IPS DF 4.7 (cell line): ENCODE measurements around the gene AKR1C8.
"Not testable (repeated sequence)": the region's sequence is repeated elsewhere in the genome, so short reads cannot be mapped to it uniquely, and the experiment has no call there.

ENCODE experiments used
- DNase-seq: peaks from one replicate; pipeline ENCODE4 v3.0.0-alpha.2; 2013; ENCODE audit warnings: low spot score; ENCODE audit errors: extremely low read depth

The AKR1C8 gene

GRCh38 chr10:5168897-5169420, 16.0 kb downstream of the AKR1C8 start:
- no peak for DNase-seq

GRCh38 chr10:5165738-5166137, 19.2 kb downstream of the AKR1C8 start:
- DNase-seq = no peak

DNA sequence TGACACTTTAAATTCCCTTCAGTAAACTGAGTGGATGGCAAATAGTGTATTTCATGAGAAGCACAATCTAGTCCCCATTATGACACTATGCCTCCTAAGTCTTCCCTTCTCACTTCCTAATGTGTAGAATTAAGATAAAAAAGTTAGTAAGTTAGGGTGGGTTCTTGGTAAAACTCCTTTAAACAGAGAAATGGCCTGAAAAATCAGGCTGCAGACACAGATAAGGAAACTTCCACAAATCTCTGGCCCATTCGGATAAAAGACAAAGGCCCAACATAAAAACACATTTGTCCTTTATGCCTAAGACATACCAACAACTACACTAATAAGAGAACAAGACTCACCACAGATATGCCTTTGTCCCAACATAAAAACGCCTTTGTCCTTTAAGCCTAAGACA, 21.5 kb downstream of the AKR1C8 start:
- no peak for DNase-seq

- DNase-seq = no peak
Measured at GRCh38 chr10:5159126-5159525, 25.8 kb downstream of the AKR1C8 start.

GRCh38 chr10:5157501-5157900, 27.4 kb downstream of the AKR1C8 start:
- DNase-seq = no peak

- no peak for DNase-seq
Measured at GRCh38 chr10:5155951-5156350, 29.0 kb downstream of the AKR1C8 start.

DNA sequence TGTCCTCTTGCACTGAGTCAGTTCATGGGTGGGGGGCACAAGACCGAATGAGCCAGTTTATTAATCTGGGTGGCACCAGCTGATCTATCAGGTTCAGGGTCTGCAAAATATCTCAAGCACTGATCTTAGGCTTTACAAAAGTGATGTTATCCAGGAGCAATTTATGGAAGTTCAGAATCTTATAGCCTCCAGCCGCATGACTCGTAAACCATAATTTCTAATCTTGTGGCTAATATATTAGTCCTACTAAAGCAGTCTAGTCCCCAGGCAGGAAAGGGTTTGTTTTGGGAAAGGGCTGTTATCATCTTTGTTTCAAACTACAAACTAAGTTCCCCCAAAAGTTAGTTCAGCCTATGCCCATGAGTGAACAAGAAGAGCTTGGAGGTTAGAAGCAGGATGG, 33.9 kb downstream of the AKR1C8 start:
- DNase-seq = no peak

GRCh38 chr10:5148678-5149032, 36.3 kb downstream of the AKR1C8 start:
- DNase-seq = no peak

DNA sequence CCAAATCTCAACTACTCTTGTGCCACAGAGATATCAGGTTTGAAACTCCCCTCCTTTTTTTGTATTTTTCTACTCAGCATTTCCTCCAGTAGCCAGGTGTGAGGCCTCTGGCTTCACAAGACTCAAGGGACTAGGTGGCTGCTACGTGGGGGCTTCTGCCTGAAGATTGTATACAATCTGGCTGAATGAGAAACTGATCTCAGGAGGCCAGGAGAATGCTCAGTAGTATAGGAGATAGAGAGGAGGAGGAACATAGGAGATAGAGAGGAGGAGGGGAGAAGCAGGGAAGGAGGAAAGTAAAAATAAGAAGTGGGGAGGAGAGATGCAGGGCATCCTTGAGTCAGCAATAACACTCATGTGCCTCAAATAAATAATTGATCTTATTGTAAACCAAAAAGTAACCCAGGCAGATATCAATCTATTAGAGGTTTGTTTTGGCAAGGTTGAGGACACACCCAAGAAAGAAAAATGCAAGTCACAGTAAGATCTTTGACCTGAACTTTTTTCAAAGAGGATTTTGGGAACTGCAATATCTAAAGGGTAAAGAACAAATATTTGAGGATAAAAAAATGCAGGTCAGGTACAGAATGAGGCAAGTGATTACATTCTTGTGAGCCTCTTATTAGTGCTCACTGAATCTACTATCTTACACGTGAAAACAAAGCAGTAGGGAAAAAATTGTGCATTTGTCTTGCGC, 36.8 kb downstream of the AKR1C8 start:
- no peak for DNase-seq

DNA sequence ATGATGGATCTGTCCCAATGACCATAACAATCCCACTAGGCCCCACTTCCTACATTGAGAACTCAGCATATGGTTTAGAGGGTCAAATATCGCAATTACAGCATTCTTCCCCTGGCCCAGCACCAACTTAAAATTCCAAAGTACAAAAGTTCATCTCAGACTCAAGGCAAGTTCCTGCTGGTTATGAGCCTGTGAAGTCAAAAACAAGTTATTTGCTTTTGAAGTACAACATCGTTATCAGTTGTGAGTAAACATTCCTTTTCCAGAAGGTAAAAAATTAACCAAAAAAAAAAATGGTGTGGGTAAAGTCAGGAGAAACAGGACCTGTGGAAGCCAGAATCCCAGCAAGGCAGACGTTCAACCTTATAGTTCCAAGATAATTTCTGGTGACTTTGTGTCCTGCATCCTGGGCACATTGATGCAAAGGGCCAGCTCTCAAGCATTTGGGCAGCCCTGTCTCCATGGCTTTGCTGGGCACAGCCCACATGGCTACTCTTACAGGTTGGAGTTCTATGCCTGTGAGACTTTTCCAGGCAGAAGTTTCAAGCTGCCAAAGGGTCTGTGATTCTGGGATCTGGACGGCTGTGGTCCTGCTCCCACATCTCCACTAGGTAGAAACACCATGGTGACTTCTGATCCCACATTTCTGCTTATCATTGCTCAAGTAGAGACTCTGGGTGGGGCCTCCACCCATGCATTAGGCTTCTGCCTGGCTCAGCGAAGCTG, 37.5 kb downstream of the AKR1C8 start:
- DNase-seq = no peak

DNA sequence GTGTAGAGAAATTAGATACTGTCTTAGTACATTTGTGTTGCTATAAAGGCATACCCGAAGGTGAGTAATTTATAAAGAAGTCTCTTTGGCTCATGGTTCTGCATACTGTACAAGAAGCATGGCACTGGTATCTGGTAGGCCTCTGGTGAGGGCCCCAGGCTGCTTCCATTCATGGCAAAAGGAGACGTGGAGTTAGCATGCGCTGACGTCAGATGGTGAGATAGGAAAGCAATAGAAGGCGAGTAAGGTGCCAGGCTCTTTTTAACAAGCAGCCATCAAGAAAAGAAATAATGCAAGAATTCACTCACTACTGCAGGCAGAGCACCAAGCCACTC, 38.1 kb downstream of the AKR1C8 start:
- no peak for DNase-seq

GRCh38 chr10:5143137-5143536, 41.8 kb downstream of the AKR1C8 start:
- no peak for DNase-seq

DNA sequence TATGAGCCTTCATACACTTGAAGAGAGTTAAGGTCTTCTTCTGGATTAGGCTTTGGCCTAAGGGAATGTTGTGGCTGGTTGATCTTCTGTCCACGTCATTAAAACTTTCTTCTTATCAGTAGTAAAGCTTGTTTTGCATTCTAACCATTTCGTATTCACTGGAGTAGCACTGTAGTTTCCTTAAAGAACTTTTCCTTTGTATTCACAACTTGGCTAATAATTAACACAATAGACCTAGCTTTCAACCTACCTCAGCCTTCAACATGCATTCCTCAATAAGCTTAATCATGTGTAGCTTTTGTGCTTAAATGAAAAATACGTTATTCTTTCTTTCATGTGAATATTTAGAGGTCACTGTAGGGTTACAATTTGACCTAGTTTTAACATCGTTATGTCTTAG, 42.8 kb downstream of the AKR1C8 start:
- DNase-seq = no peak

DNA sequence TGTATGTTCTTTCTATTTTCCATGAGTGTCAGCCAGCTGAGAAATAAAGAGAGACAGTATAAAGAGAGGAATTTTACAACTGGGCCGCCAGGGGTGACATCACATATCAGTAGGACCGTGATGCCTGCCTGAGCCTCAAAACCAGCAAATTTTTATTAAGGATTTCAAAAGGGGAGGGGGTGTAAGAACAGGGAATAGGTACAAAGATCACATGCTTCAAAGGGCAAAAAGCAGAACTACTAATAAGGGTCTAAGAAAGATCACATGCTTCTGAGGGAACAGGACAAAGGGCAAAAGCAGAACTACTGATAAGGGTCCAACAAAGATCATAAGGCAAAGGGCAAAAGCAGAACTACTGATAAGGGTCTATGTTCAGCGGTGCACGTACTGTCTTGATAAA, 47.3 kb downstream of the AKR1C8 start:
- DNase-seq = not testable (repeated sequence)

- DNase-seq = no peak
Measured at GRCh38 chr10:5136468-5137087, 48.4 kb downstream of the AKR1C8 start.

DNA sequence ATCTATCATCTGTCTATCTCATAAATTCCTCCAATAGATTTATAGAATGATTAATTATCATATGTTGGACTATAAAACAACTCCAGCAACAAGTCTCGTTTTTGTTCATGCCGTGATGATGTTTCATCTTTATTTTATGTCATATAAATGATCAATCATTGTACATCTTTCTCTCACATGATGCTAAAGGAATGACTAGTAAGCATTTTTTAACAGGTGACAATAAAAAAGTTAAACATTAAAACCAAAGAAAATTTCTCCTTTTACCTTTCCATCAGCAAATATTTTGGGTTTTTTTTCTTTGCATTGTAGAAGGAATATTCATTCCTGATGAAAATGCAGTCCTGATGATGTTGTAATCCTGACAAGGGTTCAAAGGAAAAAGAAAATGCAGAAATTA, 49.4 kb downstream of the AKR1C8 start:
- no peak for DNase-seq

DNA sequence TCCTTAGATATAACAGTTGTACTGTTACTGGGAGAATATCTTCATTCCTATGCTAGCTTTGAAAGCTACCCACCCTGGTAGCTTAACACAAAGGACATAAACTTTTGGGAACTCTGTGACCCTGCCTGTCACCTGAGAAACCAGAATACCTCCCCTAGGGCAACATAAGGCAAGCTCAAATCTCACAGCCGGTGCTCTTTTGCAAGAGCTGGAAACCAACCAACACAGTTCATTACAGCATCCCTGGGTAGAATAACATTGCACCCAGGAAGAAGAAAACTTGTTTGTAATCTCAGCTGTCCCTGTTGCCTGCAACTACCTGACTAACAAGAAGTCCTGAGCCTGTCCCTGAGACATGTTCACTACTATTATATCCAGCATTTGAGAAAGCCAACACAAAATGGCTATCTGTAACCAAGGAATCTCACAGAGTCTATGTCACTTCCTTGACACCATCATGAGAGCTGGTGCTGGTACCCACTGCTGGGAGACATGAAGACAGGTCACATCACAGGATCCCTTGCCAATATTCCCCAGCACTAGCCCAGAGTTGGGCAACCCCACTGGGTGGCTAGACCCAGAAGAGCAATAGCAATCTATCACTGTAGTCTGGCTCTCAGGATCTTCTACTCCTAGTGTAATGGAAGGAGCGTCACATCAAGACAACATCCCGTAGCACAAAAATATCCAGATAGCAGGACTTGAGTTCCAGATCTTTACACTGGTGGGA, 59.5 kb downstream of the AKR1C8 start:
- DNase-seq = no peak

DNA sequence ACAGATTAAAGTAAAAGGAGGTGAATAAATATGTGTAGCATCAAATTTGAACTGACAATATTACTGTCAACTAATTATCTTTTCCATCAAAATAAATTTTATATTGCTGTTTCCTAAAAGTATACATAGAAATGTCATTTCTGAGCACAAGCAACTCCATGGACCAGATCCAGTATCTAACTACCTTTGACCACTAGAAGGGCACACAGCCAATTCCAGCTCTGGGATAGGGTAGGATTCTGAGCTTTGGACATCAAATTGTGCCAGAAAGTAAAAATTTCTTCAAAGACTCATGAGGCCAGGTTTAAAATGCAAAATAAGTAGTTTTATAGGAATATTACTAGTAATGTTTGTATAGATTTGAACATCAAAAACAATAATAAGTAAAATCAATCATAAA, 61.1 kb downstream of the AKR1C8 start:
- DNase-seq = no peak

DNA sequence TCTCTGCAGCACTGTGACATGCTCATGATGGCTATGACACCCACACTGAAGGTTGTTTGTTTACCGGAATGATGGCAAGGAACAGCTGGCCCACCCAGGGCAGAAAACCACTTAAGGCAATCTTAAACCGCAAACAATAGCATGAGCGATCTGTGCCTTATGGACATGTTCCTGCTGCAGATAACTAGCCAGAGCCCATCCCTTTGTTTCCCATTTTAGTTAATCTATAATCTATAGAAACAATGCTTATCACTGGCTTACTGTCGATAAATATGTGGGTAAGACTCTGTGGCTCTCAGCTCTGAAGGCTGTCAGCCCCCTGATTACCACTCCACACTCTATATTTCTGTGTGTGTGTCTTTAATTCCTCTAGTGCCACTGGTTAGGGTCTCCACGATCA, 65.0 kb downstream of the AKR1C8 start:
- DNase-seq = not testable (repeated sequence)

GRCh38 chr10:5117026-5117425, 67.9 kb downstream of the AKR1C8 start:
- DNase-seq = no peak

DNA sequence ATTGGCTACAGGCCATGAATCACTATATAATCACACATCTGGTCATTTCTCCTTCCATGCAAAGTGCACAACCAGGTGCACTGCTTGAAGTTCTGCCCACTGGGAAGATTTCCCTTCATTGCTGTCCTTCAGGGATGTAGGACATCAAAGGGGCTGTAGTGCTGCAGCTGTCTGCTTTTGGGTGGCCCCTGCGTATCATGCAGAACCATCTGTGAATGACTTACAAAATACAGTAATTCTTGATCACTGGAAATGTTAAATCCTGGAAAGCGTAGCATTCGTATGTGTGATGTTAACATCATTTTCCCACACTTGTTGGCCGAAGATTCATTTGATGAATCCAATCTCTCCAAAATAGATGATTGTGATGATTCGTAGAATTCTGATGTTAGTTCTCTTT, 68.3 kb downstream of the AKR1C8 start:
- no peak for DNase-seq

DNA sequence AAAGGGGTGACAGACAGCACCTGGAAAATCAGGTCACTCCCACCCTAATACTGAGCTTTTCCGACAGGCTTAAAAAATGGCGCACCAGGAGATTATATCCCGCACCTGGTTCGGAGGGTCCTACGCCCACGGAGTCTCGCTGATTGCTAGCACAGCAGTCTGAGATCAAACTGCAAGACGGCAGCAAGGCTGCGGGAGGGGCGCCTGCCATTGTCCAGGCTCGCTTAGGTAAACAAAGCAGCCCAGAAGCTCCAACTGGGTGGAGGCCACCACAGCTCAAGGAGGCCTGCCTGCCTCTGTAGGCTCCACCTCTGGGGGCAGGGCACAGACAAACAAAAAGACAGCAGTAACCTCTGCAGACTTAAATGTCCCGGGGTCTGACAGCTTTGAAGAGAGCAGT, 75.1 kb downstream of the AKR1C8 start:
- not testable (repeated sequence) for DNase-seq
